SK-N-SH (cell line): Measurements from ENCODE around the gene PIGL. TPM values are rescaled to one million over a fixed set of nuclear protein-coding genes. Genes with fewer than 3 reads are reported as not detected.

ENCODE experiments used
- CTCF ChIA-PET: fragments of 300-600, 350-600 bp; formaldehyde crosslinking; extraction: SDS; loops from one replicate; lab custom pipeline; 2021; lab: Yijun Ruan, JAX
- POLR2A ChIA-PET: fragments of 350-600 bp; sonication (Branson Sonifier 250); formaldehyde crosslinking; extraction: SDS; loops from one replicate; lab custom pipeline; 2020; ENCODE audit warnings: antibody characterized with exemption, inconsistent platforms; lab: Yijun Ruan, JAX
- DNase-seq: peaks from one replicate; pipeline ENCODE4 v3.0.0; 2012
- H2AFZ ChIP-seq: fragments of 200-600 bp; sonication (generic); 2 replicates; pipeline ENCODE4 v1.8.1; 2016; ENCODE audit warnings: antibody characterized with exemption, mild to moderate bottlenecking, low read depth
- H3F3A ChIP-seq: fragments of 200-600 bp; sonication (generic); replicated peaks from 2 replicates; pipeline ENCODE3; 2016; ENCODE audit warnings: antibody characterized with exemption, mild to moderate bottlenecking; ENCODE audit not compliant: insufficient read depth
- H3K27ac ChIP-seq, 2 experiments: fragments of 200-500 bp in 1 of 2; fragments of 200-600 bp in 1 of 2; sonication (Bioruptor generic) in 1 of 2; sonication (generic), shearing (Covaris generic) in 1 of 2; 2 replicates each; pipeline versions ENCODE4 v1.5.1 to v1.6.1; 2014 to 2016; ENCODE audit warnings: low read depth in 2 of 2, inconsistent platforms in 1 of 2, low read length in 1 of 2, mild to moderate bottlenecking in 1 of 2, mixed read lengths in 1 of 2
- H3K27me3 ChIP-seq: fragments of 200-600 bp; sonication (generic), shearing (Covaris generic); 2 replicates; pipeline ENCODE4 v1.6.1; 2016; ENCODE audit warnings: mixed run types; ENCODE audit not compliant: insufficient read depth
- H3K36me3 ChIP-seq, 2 experiments: fragments of 200-500 bp in 1 of 2; fragments of 200-600 bp in 1 of 2; sonication (Bioruptor generic) in 1 of 2; sonication (generic) in 1 of 2; replicated peaks in 1 of 2; 2 replicates each; pipeline versions ENCODE3 to v1.5.1; 2014 to 2016; ENCODE audit warnings: low read length in 1 of 2, mild to moderate bottlenecking in 1 of 2; ENCODE audit not compliant: insufficient read depth in 2 of 2, control insufficient read depth in 1 of 2
- H3K4me1 ChIP-seq, 2 experiments: fragments of 200-500 bp in 1 of 2; fragments of 200-600 bp in 1 of 2; sonication (Bioruptor generic) in 1 of 2; sonication (generic), shearing (Covaris generic) in 1 of 2; 2 replicates each; pipeline versions ENCODE4 v1.5.1 to v1.6.1; 2014 to 2016; ENCODE audit warnings: low read depth in 1 of 2, low read length in 1 of 2, mixed run types in 1 of 2; ENCODE audit not compliant: insufficient read depth in 2 of 2, control insufficient read depth in 1 of 2
- H3K4me2 ChIP-seq: fragments of 200-600 bp; sonication (generic), shearing (Covaris generic); 2 replicates; pipeline ENCODE4 v1.6.1; 2017; ENCODE audit warnings: mixed run types
- H3K4me3 ChIP-seq, 2 experiments: fragments of 200-500 bp in 1 of 2; fragments of 200-600 bp in 1 of 2; sonication (Bioruptor generic) in 1 of 2; sonication (generic), shearing (Covaris generic) in 1 of 2; 2 replicates each; pipeline versions ENCODE4 v1.5.1 to v1.8.1; 2014 to 2016; ENCODE audit warnings: low read depth in 2 of 2, inconsistent platforms in 1 of 2, low read length in 1 of 2, mild to moderate bottlenecking in 1 of 2, mixed read lengths in 1 of 2, moderate library complexity in 1 of 2
- H3K79me2 ChIP-seq: fragments of 200-600 bp; sonication (generic); 2 replicates; pipeline ENCODE4 v1.8.1; 2017; ENCODE audit warnings: mild to moderate bottlenecking; ENCODE audit not compliant: insufficient read depth
- H3K9ac ChIP-seq: fragments of 200-600 bp; sonication (generic); 2 replicates; pipeline ENCODE4 v1.6.1; 2017; ENCODE audit warnings: mixed run types
- H3K9me2 ChIP-seq: fragments of 200-600 bp; sonication (generic); 2 replicates; pipeline ENCODE4 v1.6.1; 2017; ENCODE audit warnings: mixed run types
- H3K9me3 ChIP-seq: fragments of 200-600 bp; sonication (generic); 2 replicates; pipeline ENCODE4 v1.6.1; 2017; ENCODE audit warnings: mixed run types, mild to moderate bottlenecking, moderate library complexity
- H4K20me1 ChIP-seq: fragments of 200-600 bp; sonication (generic); 2 replicates; pipeline ENCODE4 v1.6.1; 2017; ENCODE audit warnings: mild to moderate bottlenecking, mixed run types; ENCODE audit not compliant: insufficient read depth
- ELF1 ChIP-seq: IDR thresholded peaks from 2 replicates; pipeline ENCODE4 v1.4.0; 2012
- FOSL2 ChIP-seq: IDR thresholded peaks from 2 replicates; pipeline ENCODE4 v1.4.0; 2012; ENCODE audit warnings: low read depth, mild to moderate bottlenecking, moderate library complexity, borderline replicate concordance
- GABPA ChIP-seq: IDR thresholded peaks from 2 replicates; pipeline ENCODE4 v1.4.0; 2012; ENCODE audit warnings: low read depth, mild to moderate bottlenecking
- IRF3 ChIP-seq: fragments of 150-350 bp; IDR thresholded peaks from 2 replicates; pipeline ENCODE4 v1.6.1; 2016; ENCODE audit warnings: mild to moderate bottlenecking, low read depth, low read length
- MEF2A ChIP-seq: IDR thresholded peaks from 2 replicates; pipeline ENCODE4 v1.4.0; 2012; ENCODE audit warnings: low read depth, borderline replicate concordance
- NRF1 ChIP-seq: IDR thresholded peaks from 2 replicates; pipeline ENCODE4 v1.6.1; 2012; ENCODE audit warnings: low read depth, mild to moderate bottlenecking, low read length
- POLR2AphosphoS5 ChIP-seq: IDR thresholded peaks from 2 replicates; pipeline ENCODE4 v1.6.1; 2012; ENCODE audit warnings: low read depth, low read length
- RFX5 ChIP-seq: IDR thresholded peaks from 2 replicates; pipeline ENCODE4 v1.6.1; 2012; ENCODE audit warnings: mild to moderate bottlenecking, improper control_type of control experiment, low read length
- RXRA ChIP-seq: IDR thresholded peaks from 2 replicates; pipeline ENCODE4 v1.4.0; 2012; ENCODE audit warnings: low read depth, mild to moderate bottlenecking, borderline replicate concordance
- SIN3A ChIP-seq: IDR thresholded peaks from 2 replicates; pipeline ENCODE4 v1.6.1; 2012; ENCODE audit warnings: low read depth, mild to moderate bottlenecking, low read length, moderate library complexity, borderline replicate concordance
- TEAD4 ChIP-seq: IDR thresholded peaks from 2 replicates; pipeline ENCODE4 v1.4.0; 2012; ENCODE audit warnings: mild to moderate bottlenecking, borderline replicate concordance; ENCODE audit not compliant: insufficient read depth
- USF2 ChIP-seq: fragments of 150-350 bp; IDR thresholded peaks from 2 replicates; pipeline ENCODE4 v1.6.1; 2017; ENCODE audit warnings: antibody characterized with exemption, low read length, low read depth, borderline replicate concordance
- WGBS: methylation state at CpG from one replicate; pipeline ENCODE4 v1.1.6; 2017; ENCODE audit warnings: low lambda C conversion rate; 5-methylcytosine and 5-hydroxymethylcytosine counted together
- polyA plus RNA-seq, 3 experiments: library from polyadenylated mRNA; depleted of rRNA; stranded (reverse); fragments of >200 nt; gene quantifications; 2 replicates each; pipeline ENCODE4 v1.2.3, GENCODE V29; 2012
- TF ChIP-seq, protein P1 (sequence below): IDR thresholded peaks from 2 replicates; pipeline ENCODE4 v1.4.0; 2012; ENCODE audit warnings: low read depth, borderline replicate concordance

The PIGL gene
- polyA plus RNA-seq, 1 of the 3 experiments (the other 2 are of a cell fraction): 34.0 TPM

GRCh38 chr17:16250635-16251034 lies 33.6 kb downstream of the PIGL start:
- Histone ChIP-seq H2AFZ (no peak overlapping the region), H3K9ac (no peak overlapping the region), H3K9me3 (no peaks in the 10 kb centered on the region), H4K20me1 (no peaks in the 10 kb centered on the region), H3K27me3 (no peaks in the 10 kb centered on the region), H3K36me3 (no peaks in the 10 kb centered on the region), H3K9me2 (no peaks in the 10 kb centered on the region), H3K4me1 (no peaks in the 10 kb centered on the region), H3F3A (no peaks in the 10 kb centered on the region), H3K79me2 (no peaks in the 10 kb centered on the region), H3K27ac (no peak overlapping the region; a peak in 1 of 4 replicates), H3K4me3 (no peak overlapping the region), H3K4me2 (no peak overlapping the region)
- no peak for DNase-seq
- POLR2A ChIA-PET: no interaction called here
- 97% methylated on average over 1 of the region's 1 CpG for WGBS
- no peak for TF ChIP-seq USF2
- no peak for TF ChIP-seq NRF1
- CTCF ChIA-PET: no interaction called here

- Histone ChIP-seq H3K4me1 (no peaks in the 10 kb centered on the region), H3K9me3 (no peaks in the 10 kb centered on the region), H3K4me3 (no peak overlapping the region), H3K36me3 (no peaks in the 10 kb centered on the region), H3K9ac (no peak overlapping the region), H3K4me2 (no peak overlapping the region), H4K20me1 (no peaks in the 10 kb centered on the region), H3K27ac (no peak overlapping the region; a peak in 1 of 4 replicates), H3K27me3 (no peaks in the 10 kb centered on the region), H3F3A (no peaks in the 10 kb centered on the region), H2AFZ (no peak overlapping the region), H3K9me2 (no peaks in the 10 kb centered on the region), H3K79me2 (no peaks in the 10 kb centered on the region)
- CTCF ChIA-PET: no interaction called here
- POLR2A ChIA-PET: no interaction called here
- 96% methylated on average over 6 of the region's 6 CpGs for WGBS
- TF ChIP-seq RXRA: no peak
- TF ChIP-seq RFX5: no peak
- TF ChIP-seq FOSL2: no peak
- TF ChIP-seq MEF2A: no peak
- no peak for TF ChIP-seq SIN3A
- no peak for TF ChIP-seq USF2
- no peak for TF ChIP-seq IRF3
- no peak for TF ChIP-seq GABPA
- no peak for TF ChIP-seq POLR2AphosphoS5
- TF ChIP-seq, protein P1, sequence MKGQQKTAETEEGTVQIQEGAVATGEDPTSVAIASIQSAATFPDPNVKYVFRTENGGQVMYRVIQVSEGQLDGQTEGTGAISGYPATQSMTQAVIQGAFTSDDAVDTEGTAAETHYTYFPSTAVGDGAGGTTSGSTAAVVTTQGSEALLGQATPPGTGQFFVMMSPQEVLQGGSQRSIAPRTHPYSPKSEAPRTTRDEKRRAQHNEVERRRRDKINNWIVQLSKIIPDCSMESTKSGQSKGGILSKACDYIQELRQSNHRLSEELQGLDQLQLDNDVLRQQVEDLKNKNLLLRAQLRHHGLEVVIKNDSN: no peak
- no peak for TF ChIP-seq ELF1
- no peak for TF ChIP-seq TEAD4
- no peak for DNase-seq
These were observed 34.0 kb downstream of the PIGL start for GRCh38 chr17:16251043-16251442.
